COLO829 (cell line): ENCODE data around the gene IL1RAP.
"Not testable (repeated sequence)": the region's sequence is repeated elsewhere in the genome, so short reads cannot be mapped to it uniquely, and the experiment has no call there.

Source experiments
- DNase-seq: peaks from one replicate; pipeline ENCODE4 v3.0.0; 2012; ENCODE audit warnings: low spot score

Gene IL1RAP

GRCh38 chr3:190666821-190667220, 152.9 kb downstream of the IL1RAP start:
- DNase-seq: no peak

- DNase-seq: peak; percentile 65
Measured at GRCh38 chr3:190671658-190672057, 157.8 kb downstream of the IL1RAP start.

GRCh38 chr3:190673148-190673547, 159.3 kb downstream of the IL1RAP start:
- DNase-seq: peak; percentile 36

- no peak for DNase-seq
Measured at GRCh38 chr3:190676481-190676880, 162.6 kb downstream of the IL1RAP start.

GRCh38 chr3:190677001-190677400, 163.1 kb downstream of the IL1RAP start:
- no peak for DNase-seq

GRCh38 chr3:190677868-190678267, 164.0 kb downstream of the IL1RAP start:
- DNase-seq: not testable (repeated sequence)

- DNase-seq: no peak
Measured at GRCh38 chr3:190680691-190681090, 166.8 kb downstream of the IL1RAP start.

GRCh38 chr3:190684776-190685175, 170.9 kb downstream of the IL1RAP start:
- DNase-seq: no peak

- DNase-seq: no peak
Measured at GRCh38 chr3:190686011-190686410, 172.1 kb downstream of the IL1RAP start.

GRCh38 chr3:190690246-190690645, 176.4 kb downstream of the IL1RAP start:
- no peak for DNase-seq

GRCh38 chr3:190692256-190692655, 178.4 kb downstream of the IL1RAP start:
- no peak for DNase-seq

- no peak for DNase-seq
Measured at GRCh38 chr3:190694335-190695001, 180.6 kb downstream of the IL1RAP start.

GRCh38 chr3:190695225-190695624, 181.3 kb downstream of the IL1RAP start:
- DNase-seq: no peak

GRCh38 chr3:190695994-190696393, 182.1 kb downstream of the IL1RAP start:
- DNase-seq: no peak

GRCh38 chr3:190696777-190697501, 183.1 kb downstream of the IL1RAP start:
- DNase-seq: peak; percentile 50

GRCh38 chr3:190697502-190697830, 183.6 kb downstream of the IL1RAP start:
- no peak for DNase-seq

- peak; percentile 48 for DNase-seq
Measured at GRCh38 chr3:190697901-190698300, 184.0 kb downstream of the IL1RAP start.

GRCh38 chr3:190699776-190700175, 185.9 kb downstream of the IL1RAP start:
- no peak for DNase-seq

GRCh38 chr3:190701096-190701532, 187.2 kb downstream of the IL1RAP start:
- peak; percentile 69 for DNase-seq

GRCh38 chr3:190706582-190706981, 192.7 kb downstream of the IL1RAP start:
- DNase-seq: no peak
